IMR-90 (cell line): ENCODE measurements around the gene SF3B3. TPM values are rescaled to one million over a fixed set of nuclear protein-coding genes. Genes with fewer than 3 reads are reported as not detected.

ENCODE experiments used
- ATAC-seq: fragments of 200-7000 bp; cut with Tn5 transposase; 2 replicates; pipeline ENCODE4 v1.9.1; 2020; ENCODE audit warnings: low read depth, mild to moderate bottlenecking, moderate library complexity
- BruUV-seq: library from RNA; stranded (reverse); fragments of 400-500 nt; replicated peaks from 2 replicates; lab custom pipeline; 2021; lab: Mats Ljungman, UMichigan
- CTCF ChIA-PET: fragments of 300-600 bp; formaldehyde crosslinking; extraction: SDS; loops from one replicate; lab custom pipeline; 2021; ENCODE audit warnings: antibody characterized with exemption; lab: Yijun Ruan, JAX
- POLR2A ChIA-PET: fragments of 300-600 bp; sonication (Branson Sonifier 250); formaldehyde crosslinking; loops from one replicate; lab custom pipeline; 2022; ENCODE audit warnings: antibody characterized with exemption; ENCODE audit not compliant: unreplicated experiment; lab: Charles Lee
- DNase-seq: peaks from one replicate; pipeline ENCODE4 v3.0.0; 2013
- H2AFZ ChIP-seq: replicated peaks from 2 replicates; pipeline ENCODE3; 2013; ENCODE audit warnings: low read length, mild to moderate bottlenecking; ENCODE audit not compliant: poor library complexity
- H2AK5ac ChIP-seq: 2 replicates; pipeline ENCODE4 v1.6.1; 2013; ENCODE audit warnings: low read depth, low read length, inconsistent platforms
- H2AK9ac ChIP-seq: replicated peaks from 2 replicates; pipeline ENCODE3; 2013; ENCODE audit warnings: mild to moderate bottlenecking, low read depth, low read length, moderate library complexity; ENCODE audit not compliant: poor library complexity
- H2BK120ac ChIP-seq: 2 replicates; pipeline ENCODE4 v1.6.1; 2013; ENCODE audit warnings: low read depth, low read length, inconsistent platforms
- H2BK15ac ChIP-seq: 3 replicates; pipeline ENCODE4 v1.6.1; 2013; ENCODE audit warnings: low read depth, low read length, inconsistent platforms
- H2BK20ac ChIP-seq: 2 replicates; pipeline ENCODE4 v1.6.1; 2013; ENCODE audit warnings: low read depth, mild to moderate bottlenecking, inconsistent platforms, low read length, moderate library complexity
- H2BK5ac ChIP-seq: 2 replicates; pipeline ENCODE4 v1.6.1; 2013; ENCODE audit warnings: mild to moderate bottlenecking, low read depth, low read length, inconsistent platforms; ENCODE audit not compliant: poor library complexity, severe bottlenecking
- H3K14ac ChIP-seq: replicated peaks from 2 replicates; pipeline ENCODE4 v1.6.1; 2013; ENCODE audit warnings: low read depth, low read length, inconsistent platforms
- H3K18ac ChIP-seq: 2 replicates; pipeline ENCODE4 v1.6.1; 2013; ENCODE audit warnings: low read depth, low read length, control low read depth
- H3K23ac ChIP-seq: 2 replicates; pipeline ENCODE4 v1.6.1; 2013; ENCODE audit warnings: low read depth, low read length, inconsistent platforms
- H3K27ac ChIP-seq: 2 replicates; pipeline ENCODE4 v1.5.1; 2013; ENCODE audit warnings: mild to moderate bottlenecking, control low read depth, low read length; ENCODE audit not compliant: insufficient read depth
- H3K27me3 ChIP-seq: 2 replicates; pipeline ENCODE4 v1.6.1; 2013; ENCODE audit warnings: low read length; ENCODE audit not compliant: control insufficient read depth, insufficient read depth
- H3K36me3 ChIP-seq: 2 replicates; pipeline ENCODE4 v1.6.1; 2013; ENCODE audit warnings: low read length, mixed read lengths; ENCODE audit not compliant: control insufficient read depth, insufficient read depth
- H3K4ac ChIP-seq: 2 replicates; pipeline ENCODE4 v1.6.1; 2013; ENCODE audit warnings: low read depth, low read length, inconsistent platforms
- H3K4me1 ChIP-seq: 2 replicates; pipeline ENCODE4 v1.6.1; 2013; ENCODE audit warnings: low read length, mixed read lengths; ENCODE audit not compliant: control insufficient read depth, insufficient read depth
- H3K4me2 ChIP-seq: 2 replicates; pipeline ENCODE4 v1.6.1; 2013; ENCODE audit warnings: low read depth, mild to moderate bottlenecking, control low read depth, low read length, moderate library complexity
- H3K4me3 ChIP-seq: 2 replicates; pipeline ENCODE4 v1.5.1; 2013; ENCODE audit warnings: low read depth, mild to moderate bottlenecking, control low read depth, low read length, moderate library complexity; ENCODE audit not compliant: insufficient read depth
- H3K56ac ChIP-seq: 2 replicates; pipeline ENCODE4 v1.6.1; 2013; ENCODE audit warnings: low read length, inconsistent platforms; ENCODE audit not compliant: insufficient read depth; ENCODE audit errors: extremely low read depth
- H3K79me1 ChIP-seq, 2 experiments: 2 replicates each; pipeline ENCODE4 v1.6.1; 2013; ENCODE audit warnings: low read length in 2 of 2, inconsistent platforms in 1 of 2, low read depth in 1 of 2
- H3K9ac ChIP-seq: 2 replicates; pipeline ENCODE4 v1.6.1; 2013; ENCODE audit warnings: low read depth, low read length, control low read depth
- H3K9me1 ChIP-seq: 2 replicates; pipeline ENCODE4 v1.6.1; 2013; ENCODE audit warnings: low read length, inconsistent platforms; ENCODE audit not compliant: insufficient read depth
- H3K9me3 ChIP-seq: 2 replicates; pipeline ENCODE4 v1.6.1; 2013; ENCODE audit warnings: low read length; ENCODE audit not compliant: control insufficient read depth, insufficient read depth
- H4K20me1 ChIP-seq: 2 replicates; pipeline ENCODE4 v1.6.1; 2013; ENCODE audit warnings: low read length, inconsistent platforms; ENCODE audit not compliant: insufficient read depth
- H4K5ac ChIP-seq: 2 replicates; pipeline ENCODE4 v1.6.1; 2013; ENCODE audit warnings: mild to moderate bottlenecking, low read depth, low read length, control low read depth
- H4K8ac ChIP-seq, 2 experiments: 2 replicates each; pipeline ENCODE4 v1.6.1; 2013; ENCODE audit warnings: low read depth in 2 of 2, low read length in 2 of 2, control low read depth in 1 of 2, inconsistent platforms in 1 of 2
- H4K91ac ChIP-seq: 2 replicates; pipeline ENCODE4 v1.6.1; 2013; ENCODE audit warnings: low read depth, low read length, inconsistent platforms; ENCODE audit not compliant: insufficient read depth
- BHLHE40 ChIP-seq: fragments of 150-350 bp; IDR thresholded peaks from 2 replicates; pipeline ENCODE4 v1.6.1; 2016; ENCODE audit warnings: mild to moderate bottlenecking, low read depth, low read length
- CEBPB ChIP-seq: IDR thresholded peaks from 2 replicates; pipeline ENCODE4 v1.6.1; 2012; ENCODE audit warnings: low read depth, low read length, improper control_type of control experiment
- CHD1 ChIP-seq: IDR thresholded peaks from 2 replicates; pipeline ENCODE4 v1.6.1; 2012; ENCODE audit warnings: low read depth, low read length, improper control_type of control experiment
- FOS ChIP-seq: fragments of 150-350 bp; IDR thresholded peaks from 2 replicates; pipeline ENCODE4 v1.6.1; 2016; ENCODE audit warnings: low read depth, low read length
- MAFK ChIP-seq: IDR thresholded peaks from 2 replicates; pipeline ENCODE4 v1.6.1; 2012; ENCODE audit warnings: low read depth, low read length, improper control_type of control experiment
- MAZ ChIP-seq: IDR thresholded peaks from 2 replicates; pipeline ENCODE4 v1.6.1; 2012; ENCODE audit warnings: low read depth, mild to moderate bottlenecking, low read length, improper control_type of control experiment, moderate library complexity, borderline replicate concordance
- MXI1 ChIP-seq: IDR thresholded peaks from 2 replicates; pipeline ENCODE4 v1.6.1; 2012; ENCODE audit warnings: low read depth, mild to moderate bottlenecking, low read length, moderate library complexity, borderline replicate concordance
- NFE2L2 ChIP-seq: fragments of 150-350 bp; IDR thresholded peaks from 2 replicates; pipeline ENCODE4 v1.6.1; 2016; ENCODE audit warnings: low read depth, mild to moderate bottlenecking, low read length
- POLR2A ChIP-seq: IDR thresholded peaks from 2 replicates; pipeline ENCODE4 v1.6.1; 2012; ENCODE audit warnings: mild to moderate bottlenecking, low read depth, low read length
- RAD21 ChIP-seq: IDR thresholded peaks from 2 replicates; pipeline ENCODE4 v1.6.1; 2012; ENCODE audit warnings: low read length, improper control_type of control experiment
- RFX5 ChIP-seq: IDR thresholded peaks from 2 replicates; pipeline ENCODE4 v1.8.0; 2012; ENCODE audit warnings: low read depth, mild to moderate bottlenecking, low read length, moderate library complexity
- SMC3 ChIP-seq: fragments of 150-350 bp; IDR thresholded peaks from 2 replicates; pipeline ENCODE4 v1.6.1; 2016; ENCODE audit warnings: low read depth, mild to moderate bottlenecking, antibody characterized with exemption, low read length, moderate library complexity
- WGBS, 2 experiments: methylation state at CpG; one replicate each; pipeline versions ENCODE4 v1.1.5 to v1.1.7; 2013; ENCODE audit warnings: missing lambda C conversion rate in 2 of 2; ENCODE audit not compliant: insufficient read length in 1 of 2; ENCODE audit errors: extremely low coverage in 2 of 2; 5-methylcytosine and 5-hydroxymethylcytosine counted together
- dilution Hi-C: fragments of 300-500 bp; cut with HindIII; formaldehyde crosslinking; loops from one replicate; pipeline ENCODE4 v1.14.3; 2018; ENCODE audit warnings: low sequenced_read_pairs; ENCODE audit not compliant: unreplicated experiment
- in situ Hi-C: fragments of 300-500 bp; cut with MboI; formaldehyde crosslinking; loops from 3 replicates; pipeline ENCODE4 v1.14.3; 2019; ENCODE audit warnings: low sequenced_read_pairs, inconsistent platforms, mixed read lengths
- intact Hi-C: fragments of 100-400 bp; cut with micrococcal nuclease; formaldehyde crosslinking; loops from 2 replicates; pipeline ENCODE4 v1.10.0; 2022
- polyA plus RNA-seq, 3 experiments: library from polyadenylated mRNA; depleted of rRNA; stranded (reverse); fragments of >200 nt; gene quantifications; 2 replicates each; pipeline ENCODE4 v1.2.3, GENCODE V29; 2012; ENCODE audit warnings: low replicate concordance in 1 of 3
- total RNA-seq: library from RNA; depleted of rRNA; stranded (reverse); fragments of >200 nt; gene quantifications from 2 replicates; pipeline ENCODE4 v1.2.3, GENCODE V29; 2012
- TF ChIP-seq, protein P1 (sequence below): conservative IDR thresholded peaks from 2 replicates; pipeline ENCODE4 v1.5.1; 2012; ENCODE audit warnings: mild to moderate bottlenecking, low read depth, low read length, improper control_type of control experiment
- TF ChIP-seq, protein P2 (sequence below): fragments of 150-350 bp; IDR thresholded peaks from 2 replicates; pipeline ENCODE4 v1.6.1; 2016; ENCODE audit warnings: low read depth, mild to moderate bottlenecking, low read length, moderate library complexity, borderline replicate concordance
- TF ChIP-seq, protein P3 (sequence below): fragments of 150-350 bp; IDR thresholded peaks from 2 replicates; pipeline ENCODE4 v1.6.1; 2017; ENCODE audit warnings: mild to moderate bottlenecking, antibody characterized with exemption, low read length, low read depth

Gene SF3B3
- total and polyA plus RNA-seq, 2 of the 4 experiments (the other 2 are of a cell fraction): 97.9 to 134 TPM

DNA sequence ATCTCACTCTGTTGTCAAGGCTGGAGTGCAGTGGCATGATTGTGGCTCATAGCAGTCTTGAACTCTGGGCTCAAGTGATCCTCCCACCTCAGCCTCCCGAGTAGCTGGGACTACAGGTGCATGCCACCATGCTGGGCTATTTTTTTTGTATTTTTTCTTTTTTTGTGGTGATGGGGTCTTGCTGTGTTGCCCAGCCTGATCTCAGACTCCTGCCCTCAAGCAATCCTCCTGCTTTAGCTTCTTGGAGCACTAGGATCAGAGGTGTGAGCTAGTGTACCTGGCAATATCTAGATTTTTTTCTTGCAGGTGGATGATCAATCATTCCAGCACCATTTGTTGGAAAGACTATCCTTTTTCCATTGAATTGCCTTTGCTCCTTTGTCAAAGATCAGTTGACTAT lies 69.9 kb downstream of the SF3B3 start:
- H3K23ac ChIP-seq: no peak overlapping the region
- POLR2A ChIA-PET: no interaction called here
- no peaks in the 10 kb centered on the region for H4K20me1 ChIP-seq
- no peak overlapping the region for H3K4me2 ChIP-seq
- peaks cover 8% of the 10 kb centered on the region for H3K4me1 ChIP-seq
- no peak overlapping the region for H2BK5ac ChIP-seq
- BruUV-seq: no TSS peak
- no peaks in the 10 kb centered on the region for H3K79me1 ChIP-seq
- H3K36me3 ChIP-seq: no peaks in the 10 kb centered on the region
- H2AK9ac ChIP-seq: no peak overlapping the region
- no peak overlapping the region for H3K14ac ChIP-seq
- no peak overlapping the region for H3K9ac ChIP-seq
- H2BK20ac ChIP-seq: no peak overlapping the region
- in situ Hi-C loops (loop anchor here (5.0 kb wide), 1 partner anchor 39 kb away; no protein-coding TSS in a partner anchor), dilution Hi-C loops (no loop called here), intact Hi-C loops (loop anchor here (5.0 kb wide), 1 partner anchor 44 kb away; no protein-coding TSS in a partner anchor)
- no CpG with 5 or more reads among the region's 1 CpG for WGBS, 2 experiments
- TF ChIP-seq NFE2L2 (no peak), CHD1 (no peak), MAZ (no peak), CEBPB (no peak), POLR2A (no peak), SMC3 (no peak), BHLHE40 (no peak), RAD21 (no peak), RFX5 (no peak), MXI1 (no peak), MAFK (no peak), FOS (no peak)
- TF ChIP-seq, protein P1, sequence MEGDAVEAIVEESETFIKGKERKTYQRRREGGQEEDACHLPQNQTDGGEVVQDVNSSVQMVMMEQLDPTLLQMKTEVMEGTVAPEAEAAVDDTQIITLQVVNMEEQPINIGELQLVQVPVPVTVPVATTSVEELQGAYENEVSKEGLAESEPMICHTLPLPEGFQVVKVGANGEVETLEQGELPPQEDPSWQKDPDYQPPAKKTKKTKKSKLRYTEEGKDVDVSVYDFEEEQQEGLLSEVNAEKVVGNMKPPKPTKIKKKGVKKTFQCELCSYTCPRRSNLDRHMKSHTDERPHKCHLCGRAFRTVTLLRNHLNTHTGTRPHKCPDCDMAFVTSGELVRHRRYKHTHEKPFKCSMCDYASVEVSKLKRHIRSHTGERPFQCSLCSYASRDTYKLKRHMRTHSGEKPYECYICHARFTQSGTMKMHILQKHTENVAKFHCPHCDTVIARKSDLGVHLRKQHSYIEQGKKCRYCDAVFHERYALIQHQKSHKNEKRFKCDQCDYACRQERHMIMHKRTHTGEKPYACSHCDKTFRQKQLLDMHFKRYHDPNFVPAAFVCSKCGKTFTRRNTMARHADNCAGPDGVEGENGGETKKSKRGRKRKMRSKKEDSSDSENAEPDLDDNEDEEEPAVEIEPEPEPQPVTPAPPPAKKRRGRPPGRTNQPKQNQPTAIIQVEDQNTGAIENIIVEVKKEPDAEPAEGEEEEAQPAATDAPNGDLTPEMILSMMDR: no peak
- TF ChIP-seq, protein P2, sequence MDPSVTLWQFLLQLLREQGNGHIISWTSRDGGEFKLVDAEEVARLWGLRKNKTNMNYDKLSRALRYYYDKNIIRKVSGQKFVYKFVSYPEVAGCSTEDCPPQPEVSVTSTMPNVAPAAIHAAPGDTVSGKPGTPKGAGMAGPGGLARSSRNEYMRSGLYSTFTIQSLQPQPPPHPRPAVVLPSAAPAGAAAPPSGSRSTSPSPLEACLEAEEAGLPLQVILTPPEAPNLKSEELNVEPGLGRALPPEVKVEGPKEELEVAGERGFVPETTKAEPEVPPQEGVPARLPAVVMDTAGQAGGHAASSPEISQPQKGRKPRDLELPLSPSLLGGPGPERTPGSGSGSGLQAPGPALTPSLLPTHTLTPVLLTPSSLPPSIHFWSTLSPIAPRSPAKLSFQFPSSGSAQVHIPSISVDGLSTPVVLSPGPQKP: no peak
- TF ChIP-seq, protein P3, sequence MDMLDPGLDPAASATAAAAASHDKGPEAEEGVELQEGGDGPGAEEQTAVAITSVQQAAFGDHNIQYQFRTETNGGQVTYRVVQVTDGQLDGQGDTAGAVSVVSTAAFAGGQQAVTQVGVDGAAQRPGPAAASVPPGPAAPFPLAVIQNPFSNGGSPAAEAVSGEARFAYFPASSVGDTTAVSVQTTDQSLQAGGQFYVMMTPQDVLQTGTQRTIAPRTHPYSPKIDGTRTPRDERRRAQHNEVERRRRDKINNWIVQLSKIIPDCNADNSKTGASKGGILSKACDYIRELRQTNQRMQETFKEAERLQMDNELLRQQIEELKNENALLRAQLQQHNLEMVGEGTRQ: no peak
- no peak overlapping the region for H3K18ac ChIP-seq
- no peak for ATAC-seq
- H3K9me3 ChIP-seq: no peaks in the 10 kb centered on the region
- no peak overlapping the region for H4K8ac ChIP-seq
- H3K4me3 ChIP-seq: no peak overlapping the region
- no peak overlapping the region for H2BK120ac ChIP-seq
- CTCF ChIA-PET: no interaction called here
- DNase-seq: no peak
- no peak overlapping the region for H4K5ac ChIP-seq
- no peak overlapping the region for H4K91ac ChIP-seq
- H3K9me1 ChIP-seq: no peaks in the 10 kb centered on the region; the same call in 1 of the 2 replicates
- H2AFZ ChIP-seq: no peak overlapping the region
- H3K27me3 ChIP-seq: no peaks in the 10 kb centered on the region; the same call in 1 of the 2 replicates
- no peak overlapping the region for H3K4ac ChIP-seq
- no peak overlapping the region for H3K56ac ChIP-seq
- H2AK5ac ChIP-seq: no peak overlapping the region
- no peak overlapping the region for H3K27ac ChIP-seq
- H2BK15ac ChIP-seq: no peak overlapping the region
